Brain microvascular endothelial cell (primary cell): ENCODE results near the gene ADIPOR2.

Source experiments
- DNase-seq: peaks from one replicate; pipeline ENCODE4 v3.0.0-alpha.2; 2020
- H3K27ac ChIP-seq: fragments of 250-450 bp; sonication (Bioruptor Pico); 2 replicates; pipeline ENCODE4 v1.5.1; 2020; ENCODE audit warnings: mild to moderate bottlenecking, moderate library complexity
- H3K27me3 ChIP-seq: fragments of 250-450 bp; sonication (Bioruptor Pico); replicated peaks from 2 replicates; pipeline ENCODE4 v1.5.1; 2020; ENCODE audit warnings: mild to moderate bottlenecking
- H3K36me3 ChIP-seq: fragments of 250-450 bp; sonication (Bioruptor Pico); replicated peaks from 2 replicates; pipeline ENCODE4 v1.5.1; 2020; ENCODE audit warnings: mild to moderate bottlenecking
- H3K4me3 ChIP-seq: 2 replicates; pipeline ENCODE4 v1.5.1; 2011; ENCODE audit warnings: low read depth, mild to moderate bottlenecking, control low read depth, low read length, moderate library complexity
- in situ Hi-C: cut with HindIII; loops from 2 replicates; pipeline ENCODE4 v1.10.0; 2017; ENCODE audit warnings: low sequenced_read_pairs, low pct_ligation_motif_present
- TF ChIP-seq, protein P1 (sequence below): IDR thresholded peaks from 2 replicates; pipeline ENCODE4 v1.5.1; 2011; ENCODE audit warnings: low read depth, mild to moderate bottlenecking, moderate library complexity, low read length, control low read depth, inconsistent platforms; ENCODE audit errors: missing control alignments

The ADIPOR2 gene

DNA sequence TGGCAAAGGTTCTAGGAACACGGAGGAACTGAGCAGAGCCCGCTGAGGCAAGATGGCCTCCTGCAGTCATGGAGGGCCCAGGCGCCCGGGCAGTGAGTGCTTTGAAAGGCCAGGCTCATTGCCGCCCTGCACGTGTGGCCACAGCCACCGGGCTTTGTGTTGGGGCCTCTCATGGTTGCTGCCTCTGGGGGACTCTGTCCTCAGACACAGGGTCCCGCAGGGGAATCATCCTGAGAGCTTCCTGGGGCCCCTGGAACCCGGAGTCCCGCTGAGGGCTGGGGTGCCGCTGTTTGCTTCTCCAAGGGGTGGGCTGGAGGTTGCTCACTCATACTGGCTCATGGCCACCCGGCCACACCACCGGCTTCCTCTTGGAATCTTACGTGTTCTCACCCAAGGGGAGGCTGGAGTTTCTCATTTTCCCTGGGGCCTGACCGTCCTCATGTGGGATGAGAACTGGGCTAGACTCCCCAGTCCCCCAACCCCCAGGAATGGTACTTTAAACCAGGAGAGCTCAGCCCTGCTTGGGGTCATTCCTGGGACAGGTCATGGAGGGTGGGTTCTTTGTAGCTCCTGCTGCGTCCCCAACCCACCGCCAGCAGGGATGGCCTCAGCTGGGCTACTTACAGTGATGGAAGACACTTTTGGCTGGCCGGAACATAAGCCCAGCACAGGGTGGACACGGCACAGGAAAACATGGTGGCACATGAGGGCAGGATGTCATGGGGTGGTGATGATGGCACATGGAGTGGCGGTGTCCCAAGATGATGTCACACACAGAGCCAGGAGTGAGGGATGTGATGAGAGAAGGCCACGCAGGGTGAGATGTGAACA, 108.4 kb downstream of the ADIPOR2 start:
- in situ Hi-C loops: loop anchor here (25.0 kb wide), 1 partner anchor 137 kb away; no protein-coding TSS in a partner anchor
- Histone ChIP-seq H3K27me3 (no peaks in the 10 kb centered on the region), H3K36me3 (no peaks in the 10 kb centered on the region), H3K27ac (no peak overlapping the region), H3K4me3 (no peak overlapping the region)
- DNase-seq: no peak
- TF ChIP-seq, protein P1, sequence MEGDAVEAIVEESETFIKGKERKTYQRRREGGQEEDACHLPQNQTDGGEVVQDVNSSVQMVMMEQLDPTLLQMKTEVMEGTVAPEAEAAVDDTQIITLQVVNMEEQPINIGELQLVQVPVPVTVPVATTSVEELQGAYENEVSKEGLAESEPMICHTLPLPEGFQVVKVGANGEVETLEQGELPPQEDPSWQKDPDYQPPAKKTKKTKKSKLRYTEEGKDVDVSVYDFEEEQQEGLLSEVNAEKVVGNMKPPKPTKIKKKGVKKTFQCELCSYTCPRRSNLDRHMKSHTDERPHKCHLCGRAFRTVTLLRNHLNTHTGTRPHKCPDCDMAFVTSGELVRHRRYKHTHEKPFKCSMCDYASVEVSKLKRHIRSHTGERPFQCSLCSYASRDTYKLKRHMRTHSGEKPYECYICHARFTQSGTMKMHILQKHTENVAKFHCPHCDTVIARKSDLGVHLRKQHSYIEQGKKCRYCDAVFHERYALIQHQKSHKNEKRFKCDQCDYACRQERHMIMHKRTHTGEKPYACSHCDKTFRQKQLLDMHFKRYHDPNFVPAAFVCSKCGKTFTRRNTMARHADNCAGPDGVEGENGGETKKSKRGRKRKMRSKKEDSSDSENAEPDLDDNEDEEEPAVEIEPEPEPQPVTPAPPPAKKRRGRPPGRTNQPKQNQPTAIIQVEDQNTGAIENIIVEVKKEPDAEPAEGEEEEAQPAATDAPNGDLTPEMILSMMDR: no peak

DNA sequence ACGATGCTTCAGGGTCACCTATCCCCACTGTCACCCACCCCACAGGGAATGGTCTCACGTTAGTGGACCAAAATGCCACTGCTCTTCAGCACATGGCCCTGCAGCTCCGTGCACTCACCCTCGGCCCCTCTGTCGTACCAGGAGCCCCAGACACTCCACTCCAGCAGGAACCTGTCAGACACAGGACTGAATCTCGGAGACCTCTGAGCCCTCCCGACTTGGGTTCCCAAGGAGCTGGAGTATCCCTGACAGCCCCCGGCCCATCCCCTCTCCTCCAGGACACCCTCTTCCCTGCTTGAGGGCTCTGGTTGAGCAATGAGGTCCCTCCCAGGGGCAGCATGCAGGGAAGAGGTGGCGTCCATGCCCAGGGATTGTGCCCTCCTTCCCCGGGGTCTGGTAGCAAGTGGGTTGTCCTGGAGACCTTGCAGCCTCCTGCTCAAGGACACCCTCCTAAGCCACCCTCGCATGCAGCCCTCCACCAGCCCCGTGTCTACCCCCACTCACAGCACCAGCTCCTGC, 109.1 kb downstream of the ADIPOR2 start:
- no peak for DNase-seq
- no peak overlapping the region for H3K27ac ChIP-seq
- no peak overlapping the region for H3K4me3 ChIP-seq
- in situ Hi-C loops: loop anchor here (25.0 kb wide), 2 partner anchors 137 to 138 kb away; no protein-coding TSS in a partner anchor
- no peaks in the 10 kb centered on the region for H3K27me3 ChIP-seq
- TF ChIP-seq, protein P1: no peak
- H3K36me3 ChIP-seq: no peaks in the 10 kb centered on the region

GRCh38 chr12:1800401-1801302, 109.8 kb downstream of the ADIPOR2 start:
- Histone ChIP-seq H3K36me3 (no peaks in the 10 kb centered on the region), H3K27ac (no peak overlapping the region), H3K4me3 (no peak overlapping the region), H3K27me3 (no peaks in the 10 kb centered on the region)
- TF ChIP-seq, protein P1: peak; percentile 52
- peak; percentile 56 for DNase-seq
- in situ Hi-C loops: loop anchor here (25.0 kb wide), 1 partner anchor 137 kb away; no protein-coding TSS in a partner anchor

DNA sequence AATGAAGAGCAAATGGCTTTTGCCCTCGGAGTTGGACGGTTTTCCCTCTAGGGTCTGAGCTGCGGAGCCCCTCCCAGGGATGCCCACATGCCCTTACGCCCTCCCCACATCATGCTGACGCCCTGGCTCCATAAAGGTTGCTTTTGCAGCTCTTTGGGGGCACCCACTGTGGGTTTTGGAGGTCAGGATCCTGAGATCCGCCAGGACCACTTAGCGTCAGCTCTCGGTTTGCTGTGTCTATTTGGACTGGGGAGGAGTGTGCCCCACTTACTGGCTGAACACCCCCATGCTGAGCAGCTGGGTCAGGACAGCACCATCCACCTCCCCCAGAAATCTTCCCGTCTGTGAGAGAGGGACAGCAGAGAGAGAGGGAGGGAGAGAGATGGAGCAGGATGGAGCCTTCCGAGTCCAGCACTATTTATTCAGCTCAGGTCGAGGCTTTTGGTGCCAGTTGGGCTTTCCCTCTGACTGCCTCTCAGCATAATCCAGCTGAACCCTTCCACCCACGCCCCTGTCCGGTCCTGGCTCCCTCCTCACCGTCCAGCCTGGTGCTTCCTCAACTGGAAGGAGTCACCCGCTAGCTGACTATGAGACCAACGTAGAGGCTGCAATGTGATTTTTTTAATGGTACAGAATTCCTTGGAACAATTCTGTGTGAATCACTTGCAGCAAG, 110.6 kb downstream of the ADIPOR2 start:
- no peaks in the 10 kb centered on the region for H3K36me3 ChIP-seq
- H3K27me3 ChIP-seq: no peaks in the 10 kb centered on the region
- in situ Hi-C loops: loop anchor here (25.0 kb wide), 1 partner anchor 136 kb away; no protein-coding TSS in a partner anchor
- TF ChIP-seq, protein P1: no peak
- no peak overlapping the region for H3K4me3 ChIP-seq
- H3K27ac ChIP-seq: no peak overlapping the region
- DNase-seq: no peak

DNA sequence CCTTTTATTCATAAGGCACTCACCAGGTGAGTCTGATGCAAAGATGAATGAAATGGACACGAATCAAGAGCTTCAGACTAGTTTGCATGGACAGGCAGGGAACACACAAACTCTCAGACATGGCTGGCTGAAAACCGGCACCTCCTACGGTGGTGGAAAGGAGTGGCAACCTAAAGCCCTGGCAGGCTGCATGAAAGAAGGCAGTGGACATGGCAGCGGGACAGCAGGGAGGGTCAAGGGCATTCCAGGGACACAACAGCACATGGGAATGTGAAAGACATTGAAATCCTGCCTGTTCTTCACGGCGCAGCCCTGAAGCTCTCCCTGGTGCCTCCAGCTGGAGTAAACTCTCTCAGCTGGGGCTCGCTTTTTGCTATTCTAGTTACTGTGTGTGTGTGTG, 112.9 kb downstream of the ADIPOR2 start:
- Histone ChIP-seq H3K27me3 (no peaks in the 10 kb centered on the region), H3K36me3 (no peaks in the 10 kb centered on the region), H3K27ac (no peak overlapping the region), H3K4me3 (no peak overlapping the region)
- TF ChIP-seq, protein P1: no peak
- DNase-seq: no peak
- in situ Hi-C loops: loop anchor here (25.0 kb wide), 1 partner anchor 134 kb away; no protein-coding TSS in a partner anchor
